Upper lobe of left lung (tissue), 4 donors: ENCODE results near the gene CPNE8.

ENCODE experiments used
- CTCF ChIP-seq, 6 experiments: fragments of 450-650 bp in 4 of 6; fragments of 200-600 bp in 2 of 6; sonication (generic) in 2 of 6; IDR thresholded peaks; one replicate each; pipeline ENCODE4 v1.5.1; 2016 to 2019; ENCODE audit warnings: antibody characterized with exemption in 6 of 6
- EP300 ChIP-seq, 4 donors: sonication (generic); formaldehyde crosslinking; IDR thresholded peaks; one replicate each; pipeline ENCODE4 v1.5.1; 2017; ENCODE audit warnings: antibody characterized with exemption in 4 of 4, control low read depth in 2 of 4
- POLR2A ChIP-seq, 4 donors: fragments of 450-650 bp; IDR thresholded peaks; one replicate each; pipeline ENCODE4 v1.5.1; 2016 to 2017; ENCODE audit warnings: antibody characterized with exemption in 4 of 4, mild to moderate bottlenecking in 2 of 4
- POLR2AphosphoS5 ChIP-seq, 2 donors: sonication (generic); formaldehyde crosslinking; IDR thresholded peaks; one replicate each; pipeline ENCODE4 v1.5.1; 2017; ENCODE audit warnings: antibody characterized with exemption in 2 of 2

GRCh38 chr12:38889297-38889815 is 16.0 kb downstream of the CPNE8 start:
- TF ChIP-seq CTCF (IDR thresholded peaks at IDR 0.05), result no peak
- TF ChIP-seq EP300 (IDR thresholded peaks at IDR 0.05), result no peak
- TF ChIP-seq POLR2A (IDR thresholded peaks at IDR 0.05), result no peak
- no peak for TF ChIP-seq POLR2AphosphoS5 (IDR thresholded peaks at IDR 0.05)
